GM12892 (cell line): ENCODE results near the gene DXO.
A peak's percentile ranks its signal among the peaks of the same experiment; 100 is the strongest.

Experiments used
- POLR2A ChIP-seq: IDR thresholded peaks from 2 replicates; pipeline ENCODE4 v1.6.1; 2011; ENCODE audit warnings: low read depth, low read length, control low read depth
- POLR2AphosphoS5 ChIP-seq: IDR thresholded peaks from 2 replicates; pipeline ENCODE4 v1.6.1; 2011; ENCODE audit warnings: low read depth, low read length, control low read depth
- TAF1 ChIP-seq: IDR thresholded peaks from 2 replicates; pipeline ENCODE4 v1.6.1; 2011; ENCODE audit warnings: low read depth, mild to moderate bottlenecking, control low read depth, low read length, borderline replicate concordance

GRCh38 chr6:31963921-31964320, 8.0 kb downstream of the DXO start:
- TF ChIP-seq POLR2A (no peak), TAF1 (0 out of 2 replicates have a peak, but pooled peaks have one; percentile 19), POLR2AphosphoS5 (no peak)
